B cell (primary cell): ENCODE results near the gene STC2.

Source experiments
- CTCF ChIP-seq: fragments of 200-600 bp; IDR thresholded peaks from one replicate; pipeline ENCODE4 v1.8.0; 2022; ENCODE audit warnings: antibody characterized with exemption, mild to moderate bottlenecking
- EZH2 ChIP-seq: IDR thresholded peaks from 2 replicates; pipeline ENCODE4 v1.6.1; 2012; ENCODE audit warnings: borderline replicate concordance, low read depth, mild to moderate bottlenecking, moderate library complexity, low read length; ENCODE audit not compliant: insufficient read depth, poor library complexity, severe bottlenecking

GRCh38 chr5:173287086-173287485 lies 41.1 kb downstream of the STC2 start:
- TF ChIP-seq CTCF (no peak), EZH2 (no peak)
